SH-SY5Y (cell line): Measurements from ENCODE around the gene RILPL2.

ENCODE experiments used
- GATA2 ChIP-seq: IDR thresholded peaks from 2 replicates; pipeline ENCODE4 v1.6.1; 2011; ENCODE audit warnings: mild to moderate bottlenecking, low read depth, low read length
- GATA3 ChIP-seq: IDR thresholded peaks from 2 replicates; pipeline ENCODE4 v1.6.1; 2011; ENCODE audit warnings: low read depth, mild to moderate bottlenecking, low read length, moderate library complexity

The RILPL2 gene

GRCh38 chr12:123465084-123465483 lies 28.6 kb upstream of the RILPL2 start:
- TF ChIP-seq GATA3, result no peak
- no peak for TF ChIP-seq GATA2

GRCh38 chr12:123457980-123458779 lies 21.7 kb upstream of the RILPL2 start, which contains the start of gene SNRNP35:
SNRNP35 (plus strand) TSS chr12:123458139; CDS start chr12:123465541, 7,402 bp downstream.
- no peak for TF ChIP-seq GATA3

GRCh38 chr12:123453165-123453564 lies 16.7 kb upstream of the RILPL2 start:
- TF ChIP-seq GATA2 (no peak), GATA3 (no peak)

GRCh38 chr12:123450636-123451035 lies 14.2 kb upstream of the RILPL2 start:
- no peak for TF ChIP-seq GATA2

- TF ChIP-seq GATA2 (no peak), GATA3 (no peak)
Observed at GRCh38 chr12:123449856-123450255, 13.4 kb upstream of the RILPL2 start.

GRCh38 chr12:123449249-123449733 lies 12.8 kb upstream of the RILPL2 start:
- TF ChIP-seq GATA3, result no peak
- TF ChIP-seq GATA2, result no peak

- TF ChIP-seq GATA3, result no peak
- no peak for TF ChIP-seq GATA2
Observed at GRCh38 chr12:123446333-123446713, 9.8 kb upstream of the RILPL2 start.

- no peak for TF ChIP-seq GATA2
- no peak for TF ChIP-seq GATA3
Observed at GRCh38 chr12:123445388-123446332, 9.2 kb upstream of the RILPL2 start.

GRCh38 chr12:123444092-123445026 lies 7.9 kb upstream of the RILPL2 start:
- TF ChIP-seq GATA2, result no peak
- TF ChIP-seq GATA3, result no peak

GRCh38 chr12:123442774-123443173 lies 6.3 kb upstream of the RILPL2 start:
- TF ChIP-seq GATA3, result no peak
- TF ChIP-seq GATA2, result no peak

GRCh38 chr12:123441523-123442164 lies 5.2 kb upstream of the RILPL2 start:
- TF ChIP-seq GATA2 (no peak), GATA3 (no peak)

- no peak for TF ChIP-seq GATA2
- TF ChIP-seq GATA3, result no peak
Observed at GRCh38 chr12:123435636-123436016, 858 bp downstream of the RILPL2 start.

- no peak for TF ChIP-seq GATA2
- no peak for TF ChIP-seq GATA3
Observed at GRCh38 chr12:123433615-123434014, 2.9 kb downstream of the RILPL2 start.
